ENCODE measurements around the gene ASIC4. TPM values are rescaled to one million over a fixed set of nuclear protein-coding genes. Genes with fewer than 3 reads are reported as not detected.

Gene ASIC4
- total and polyA plus RNA-seq, 2 of the 4 experiments (the other 2 are of a cell fraction): 0.10 TPM; not detected in 1

- in situ Hi-C loops (cut with MboI; ENCODE audit: low sequenced_read_pairs): no loop called here
- peak; percentile 25 for DNase-seq
- Histone ChIP-seq H2BK5ac (ENCODE audit: low read depth, low read length, poor library complexity, severe bottlenecking) (no peak overlapping the region), H3K9me3 (ENCODE audit: control insufficient read depth, insufficient read depth, low read length) (no peaks in the 10 kb centered on the region), H3K27ac (ENCODE audit: insufficient read depth, low read length) (peak overlapping the region; percentile 22; the same call in 1 of the 2 replicates), H3K14ac (replicated peaks; ENCODE audit: low read depth, low read length) (no peak overlapping the region), H3K18ac (ENCODE audit: low read depth, low read length) (no peak overlapping the region; the same call in 1 of the 2 replicates), H2BK20ac (ENCODE audit: low read depth, low read length) (no peak overlapping the region), H2AK9ac (replicated peaks; ENCODE audit: low read depth, low read length, poor library complexity) (peak overlapping the region; percentile 89), H2AFZ (replicated peaks; ENCODE audit: low read length, poor library complexity) (no peak overlapping the region), H4K20me1 (ENCODE audit: insufficient read depth, low read length) (peaks cover 28% of the 10 kb centered on the region), H3K56ac (ENCODE audit: extremely low read depth, insufficient read depth, low read length) (no peak overlapping the region), H3K4ac (ENCODE audit: low read depth, low read length) (no peak overlapping the region), H4K8ac (ENCODE audit: low read depth in 2 of 2, low read length in 2 of 2) (no peak overlapping the region; a peak in 1 of 4 replicates), H3K9me1 (ENCODE audit: insufficient read depth, low read length) (0 out of 2 replicates have a peak, but pooled peaks cover 2% of the 10 kb centered on the region), H3K9ac (ENCODE audit: low read depth, low read length) (peak overlapping the region; percentile 0; the same call in 1 of the 2 replicates), H2BK15ac (ENCODE audit: low read depth, low read length) (no peak overlapping the region), H2BK120ac (ENCODE audit: low read depth, low read length) (no peak overlapping the region), H3K4me1 (ENCODE audit: control insufficient read depth, insufficient read depth, low read length) (peaks cover 24% of the 10 kb centered on the region), H2AK5ac (ENCODE audit: low read depth, low read length) (no peak overlapping the region), H4K91ac (ENCODE audit: insufficient read depth, low read depth, low read length) (peak overlapping the region; percentile 4; the same call in 1 of the 2 replicates), H3K4me3 (ENCODE audit: insufficient read depth, low read depth, low read length) (no peak overlapping the region), H4K5ac (ENCODE audit: low read depth, low read length) (no peak overlapping the region), H3K27me3 (ENCODE audit: control insufficient read depth, insufficient read depth, low read length) (peaks cover under 1% of the 10 kb centered on the region; the same call in 1 of the 2 replicates), H3K23ac (ENCODE audit: low read depth, low read length) (no peak overlapping the region), H3K4me2 (ENCODE audit: low read depth, low read length) (no peak overlapping the region), H3K36me3 (ENCODE audit: control insufficient read depth, insufficient read depth, low read length) (peaks cover 26% of the 10 kb centered on the region), H3K79me1 (ENCODE audit: low read depth in 1 of 2, low read length in 2 of 2) (peaks cover 6 to 38% of the 10 kb centered on the region in 2 experiments; a peak in 3 of 4 replicates)
- ATAC-seq (ENCODE audit: low read depth): peak; percentile 3
- CTCF ChIA-PET: interaction anchor here (0.6 kb wide), 1 partner anchor 9 kb away, joined by 3 read pairs; no protein-coding TSS in a partner anchor
- TF ChIP-seq BHLHE40 (IDR thresholded peaks at IDR 0.05; ENCODE audit: low read depth, low read length) (no peak), RFX5 (IDR thresholded peaks at IDR 0.05; ENCODE audit: low read depth, low read length) (no peak), RAD21 (IDR thresholded peaks at IDR 0.05; ENCODE audit: low read length) (no peak), MAFK (IDR thresholded peaks at IDR 0.05; ENCODE audit: low read depth, low read length) (no peak), CEBPB (IDR thresholded peaks at IDR 0.05; ENCODE audit: low read depth, low read length) (no peak), NFE2L2 (IDR thresholded peaks at IDR 0.05; ENCODE audit: low read depth, low read length) (no peak), POLR2A (IDR thresholded peaks at IDR 0.05; ENCODE audit: low read depth, low read length) (no peak), ELK1 (IDR thresholded peaks at IDR 0.05; ENCODE audit: borderline replicate concordance, low read depth, low read length) (no peak), CTCF (conservative IDR thresholded peaks at IDR 0.05; ENCODE audit: low read depth, low read length) (no peak), MAZ (IDR thresholded peaks at IDR 0.05; ENCODE audit: borderline replicate concordance, low read depth, low read length) (no peak), RCOR1 (IDR thresholded peaks at IDR 0.05; ENCODE audit: insufficient replicate concordance, low read length) (no peak), USF2 (IDR thresholded peaks at IDR 0.05; ENCODE audit: low read depth, low read length) (no peak), MXI1 (IDR thresholded peaks at IDR 0.05; ENCODE audit: borderline replicate concordance, low read depth, low read length) (no peak), CHD1 (IDR thresholded peaks at IDR 0.05; ENCODE audit: low read depth, low read length) (no peak)
- BruUV-seq (replicated peaks): no TSS peak
- no CpG with 5 or more reads among the region's 6 CpGs for WGBS, 2 experiments (ENCODE audit: extremely low coverage in 2 of 2, insufficient read length in 1 of 2)
- intact Hi-C loops (cut with micrococcal nuclease): no loop called here
- POLR2A ChIA-PET (ENCODE audit: unreplicated experiment): no interaction called here
- dilution Hi-C loops (cut with HindIII; ENCODE audit: low sequenced_read_pairs, unreplicated experiment): no loop called here
Measured at GRCh38 chr2:219538504-219538951, 24.2 kb downstream of the ASIC4 start.
